Fibroblast of lung (primary cell): ENCODE results near the gene CEP290. TPM values are rescaled to one million over a fixed set of nuclear protein-coding genes. Genes with fewer than 3 reads are reported as not detected.

Source experiments
- DNase-seq, 2 donors: peaks; one replicate each; pipeline versions ENCODE4 v3.0.0 to v3.0.0-alpha.2; 2010; ENCODE audit warnings: low read depth in 2 of 2
- H2AFZ ChIP-seq: 2 replicates; pipeline ENCODE4 v1.5.1; 2012; ENCODE audit warnings: low read length, control low read depth, inconsistent platforms
- H3K27ac ChIP-seq: 2 replicates; pipeline ENCODE4 v1.5.1; 2011; ENCODE audit warnings: low read length, control low read depth; ENCODE audit not compliant: insufficient read depth
- H3K27me3 ChIP-seq: 2 replicates; pipeline ENCODE4 v1.5.1; 2011; ENCODE audit warnings: mild to moderate bottlenecking, low read length; ENCODE audit not compliant: control insufficient read depth, insufficient read depth
- H3K36me3 ChIP-seq: 2 replicates; pipeline ENCODE4 v1.5.1; 2011; ENCODE audit warnings: low read length; ENCODE audit not compliant: control insufficient read depth, insufficient read depth
- H3K4me1 ChIP-seq: 2 replicates; pipeline ENCODE4 v1.5.1; 2011; ENCODE audit warnings: low read length; ENCODE audit not compliant: control insufficient read depth, insufficient read depth; ENCODE audit errors: extremely low read depth
- H3K4me2 ChIP-seq: 2 replicates; pipeline ENCODE4 v1.5.1; 2011; ENCODE audit warnings: low read length, control low read depth; ENCODE audit not compliant: insufficient read depth; ENCODE audit errors: extremely low read depth
- H3K4me3 ChIP-seq, 4 experiments: fragments of 200-600 bp in 1 of 4; sonication (generic) in 1 of 4; replicated peaks in 1 of 4; 2 replicates each; pipeline ENCODE4 v1.5.1; 2011 to 2016; ENCODE audit warnings: low read length in 4 of 4, low read depth in 3 of 4, mild to moderate bottlenecking in 3 of 4, control low read depth in 2 of 4, inconsistent platforms in 1 of 4, mixed read lengths in 1 of 4; ENCODE audit not compliant: insufficient read depth in 1 of 4; ENCODE audit errors: control extremely low read depth in 1 of 4
- H3K79me2 ChIP-seq: 2 replicates; pipeline ENCODE4 v1.5.1; 2012; ENCODE audit warnings: mild to moderate bottlenecking, low read length, inconsistent platforms; ENCODE audit not compliant: control insufficient read depth, insufficient read depth
- H3K9ac ChIP-seq: 2 replicates; pipeline ENCODE4 v1.5.1; 2011; ENCODE audit warnings: mild to moderate bottlenecking, low read length, control low read depth; ENCODE audit not compliant: insufficient read depth
- H3K9me3 ChIP-seq: 2 replicates; pipeline ENCODE4 v1.5.1; 2012; ENCODE audit warnings: low read depth, low read length; ENCODE audit not compliant: control insufficient read depth, insufficient read depth
- H4K20me1 ChIP-seq: 2 replicates; pipeline ENCODE4 v1.5.1; 2011; ENCODE audit warnings: low read length; ENCODE audit not compliant: control insufficient read depth, insufficient read depth; ENCODE audit errors: extremely low read depth
- EZH2 ChIP-seq: IDR thresholded peaks from 2 replicates; pipeline ENCODE4 v1.5.1; 2012; ENCODE audit warnings: low read length, control low read depth, mild to moderate bottlenecking; ENCODE audit errors: missing control alignments
- polyA plus RNA-seq, 2 donors: library from polyadenylated mRNA; depleted of rRNA in 1 of 2; stranded (reverse) in 1 of 2; unstranded in 1 of 2; fragments of >200 nt; gene quantifications; 2 replicates each; pipeline ENCODE4 v1.2.1, GENCODE V29; 2011 to 2012; ENCODE audit warnings: missing spikeins in 1 of 2
- total RNA-seq: library from RNA; depleted of rRNA; stranded (reverse); fragments of >200 nt; gene quantifications from 2 replicates; pipeline ENCODE4 v1.2.1, GENCODE V29; 2014
- TF ChIP-seq, protein P1 (sequence below), 2 donors: IDR thresholded peaks in 1 of 2; conservative IDR thresholded peaks in 1 of 2; 1 replicate in 1 of 2; 2 replicates in 1 of 2; pipeline ENCODE4 v1.5.1; 2011 to 2012; ENCODE audit warnings: low read length in 2 of 2, control low read depth in 1 of 2, inconsistent platforms in 1 of 2, low read depth in 1 of 2, mild to moderate bottlenecking in 1 of 2

Gene CEP290
- total and polyA plus RNA-seq, 2 donors (not counting 1 experiment from before 2014, with no cell fraction given), result 8.0 to 12.6 TPM

DNA sequence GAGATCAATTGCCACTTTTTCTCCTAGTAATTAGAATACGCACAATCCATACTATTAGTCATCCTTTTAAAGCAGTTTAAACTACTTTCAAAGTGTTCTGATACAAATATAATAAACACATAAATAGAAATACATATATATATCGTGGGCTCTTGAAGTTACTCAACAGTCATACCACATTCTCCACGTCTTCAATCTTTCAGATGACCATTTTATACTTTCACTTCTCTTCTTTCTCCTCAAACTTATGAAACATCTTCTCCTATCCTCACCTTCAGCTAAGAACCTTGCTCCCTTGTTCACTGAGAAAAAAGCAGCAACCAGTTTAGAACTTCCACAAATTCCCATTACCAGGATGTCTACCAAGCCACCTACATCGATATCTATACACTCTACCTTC is 19.2 kb downstream of the CEP290 start:
- Histone ChIP-seq H3K9me3 (no peaks in the 10 kb centered on the region), H3K4me3 (no peak overlapping the region), H3K79me2 (no peaks in the 10 kb centered on the region), H2AFZ (no peak overlapping the region), H3K9ac (no peak overlapping the region), H3K36me3 (peaks cover 3% of the 10 kb centered on the region), H4K20me1 (no peaks in the 10 kb centered on the region), H3K27me3 (no peaks in the 10 kb centered on the region), H3K4me1 (no peaks in the 10 kb centered on the region), H3K27ac (no peak overlapping the region), H3K4me2 (no peak overlapping the region)
- TF ChIP-seq, protein P1, sequence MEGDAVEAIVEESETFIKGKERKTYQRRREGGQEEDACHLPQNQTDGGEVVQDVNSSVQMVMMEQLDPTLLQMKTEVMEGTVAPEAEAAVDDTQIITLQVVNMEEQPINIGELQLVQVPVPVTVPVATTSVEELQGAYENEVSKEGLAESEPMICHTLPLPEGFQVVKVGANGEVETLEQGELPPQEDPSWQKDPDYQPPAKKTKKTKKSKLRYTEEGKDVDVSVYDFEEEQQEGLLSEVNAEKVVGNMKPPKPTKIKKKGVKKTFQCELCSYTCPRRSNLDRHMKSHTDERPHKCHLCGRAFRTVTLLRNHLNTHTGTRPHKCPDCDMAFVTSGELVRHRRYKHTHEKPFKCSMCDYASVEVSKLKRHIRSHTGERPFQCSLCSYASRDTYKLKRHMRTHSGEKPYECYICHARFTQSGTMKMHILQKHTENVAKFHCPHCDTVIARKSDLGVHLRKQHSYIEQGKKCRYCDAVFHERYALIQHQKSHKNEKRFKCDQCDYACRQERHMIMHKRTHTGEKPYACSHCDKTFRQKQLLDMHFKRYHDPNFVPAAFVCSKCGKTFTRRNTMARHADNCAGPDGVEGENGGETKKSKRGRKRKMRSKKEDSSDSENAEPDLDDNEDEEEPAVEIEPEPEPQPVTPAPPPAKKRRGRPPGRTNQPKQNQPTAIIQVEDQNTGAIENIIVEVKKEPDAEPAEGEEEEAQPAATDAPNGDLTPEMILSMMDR (conservative IDR thresholded peaks at IDR 0.05 in 1 of 2, IDR thresholded peaks at IDR 0.05 in 1 of 2; ENCODE audit: low read depth in 1 of 2, low read length in 2 of 2), result no peak
- TF ChIP-seq EZH2, result no peak
- DNase-seq, result no peak

- Histone ChIP-seq H3K9ac (no peak overlapping the region), H3K27me3 (no peaks in the 10 kb centered on the region), H3K79me2 (no peaks in the 10 kb centered on the region), H3K4me1 (no peaks in the 10 kb centered on the region), H3K36me3 (peaks cover 1% of the 10 kb centered on the region), H4K20me1 (no peaks in the 10 kb centered on the region), H3K9me3 (no peaks in the 10 kb centered on the region), H3K27ac (no peak overlapping the region), H3K4me3 (no peak overlapping the region), H3K4me2 (peak overlapping the region; percentile 17), H2AFZ (no peak overlapping the region)
- peak; percentile 31 to 53 for DNase-seq
- TF ChIP-seq EZH2, result no peak
- TF ChIP-seq, protein P1 (conservative IDR thresholded peaks at IDR 0.05 in 1 of 2, IDR thresholded peaks at IDR 0.05 in 1 of 2; ENCODE audit: low read depth in 1 of 2, low read length in 2 of 2), result no peak
Observed at GRCh38 chr12:88113871-88114270, 28.0 kb downstream of the CEP290 start.

- H3K79me2 ChIP-seq, result no peaks in the 10 kb centered on the region
- H3K4me2 ChIP-seq, result peak overlapping the region; percentile 89
- no peaks in the 10 kb centered on the region for H4K20me1 ChIP-seq
- H3K36me3 ChIP-seq, result peaks cover 1% of the 10 kb centered on the region
- no peaks in the 10 kb centered on the region for H3K4me1 ChIP-seq
- no peaks in the 10 kb centered on the region for H3K9me3 ChIP-seq
- H3K27me3 ChIP-seq, result no peaks in the 10 kb centered on the region
- peak overlapping the region; percentile 58 for H2AFZ ChIP-seq
- TF ChIP-seq EZH2, result no peak
- TF ChIP-seq, protein P1 (conservative IDR thresholded peaks at IDR 0.05 in 1 of 2, IDR thresholded peaks at IDR 0.05 in 1 of 2; ENCODE audit: low read depth in 1 of 2, low read length in 2 of 2), result peak in 1 of 2 donors; percentile 32
- peak overlapping the region in 2 of 4 experiments; percentile 26 to 36 for H3K4me3 ChIP-seq
- H3K27ac ChIP-seq, result no peak overlapping the region
- no peak overlapping the region for H3K9ac ChIP-seq
- peak; percentile 45 to 71 for DNase-seq
Observed at GRCh38 chr12:88111074-88111652, 30.7 kb downstream of the CEP290 start.
